ENCODE measurements around the gene CREB3L2. TPM values are rescaled to one million over a fixed set of nuclear protein-coding genes. Genes with fewer than 3 reads are reported as not detected.

The CREB3L2 gene
- total and polyA plus RNA-seq, 10 of the 15 experiments (the other 5 are each of a cell fraction or from before 2014, with no cell fraction given): 6.4 to 67.1 (median 26.2) TPM

GRCh38 chr7:137978464-137979237, 23.2 kb downstream of the CREB3L2 start (continued):
- TF ChIP-seq ZBTB11 (CRISPR knock-in tag; IDR thresholded peaks at IDR 0.05) (no peak), CHD4 (IDR thresholded peaks at IDR 0.05) (no peak), SMAD1 (IDR thresholded peaks at IDR 0.05; ENCODE audit: low read depth, partially characterized antibody) (no peak), POLR2AphosphoS2 (IDR thresholded peaks at IDR 0.05; ENCODE audit: low read depth, low read length) (no peak), RB1 (IDR thresholded peaks at IDR 0.05; ENCODE audit: borderline replicate concordance) (no peak), CBFB (IDR thresholded peaks at IDR 0.05; ENCODE audit: low read depth) (no peak), E2F8 (IDR thresholded peaks at IDR 0.05; ENCODE audit: low read depth, partially characterized antibody) (no peak), BMI1 (IDR thresholded peaks at IDR 0.05; ENCODE audit: borderline replicate concordance) (no peak)

All from GM12878 (cell line).